GM12878 (cell line): ENCODE measurements around the gene AFMID.

Experiments
- BHLHE40 ChIP-seq, 2 experiments: fragments of 450-650 bp in 1 of 2; IDR thresholded peaks; 2 replicates each; pipeline ENCODE4 v1.6.1; 2011 to 2017; ENCODE audit warnings: low read depth in 2 of 2, borderline replicate concordance in 1 of 2, improper control_type of control experiment in 1 of 2, low read length in 1 of 2, mild to moderate bottlenecking in 1 of 2
- CTCF ChIP-seq, 3 experiments: IDR thresholded peaks in 2 of 3; conservative IDR thresholded peaks in 1 of 3; 2 replicates each; pipeline ENCODE4 v1.5.1; 2011; ENCODE audit warnings: low read depth in 3 of 3, low read length in 3 of 3, mild to moderate bottlenecking in 3 of 3, control low read depth in 2 of 3, moderate library complexity in 2 of 3, inconsistent platforms in 1 of 3, mixed read lengths in 1 of 3; ENCODE audit not compliant: control insufficient read depth in 2 of 3, insufficient read depth in 1 of 3; ENCODE audit errors: extremely low read depth in 1 of 3
- E2F4 ChIP-seq: IDR thresholded peaks from 2 replicates; pipeline ENCODE4 v1.6.1; 2012; ENCODE audit warnings: low read depth, low read length, improper control_type of control experiment
- EP300 ChIP-seq, 2 experiments: fragments of 150-350 bp in 1 of 2; IDR thresholded peaks; 2 replicates each; pipeline ENCODE4 v1.6.1; 2011 to 2012; ENCODE audit warnings: low read depth in 2 of 2, low read length in 2 of 2, borderline replicate concordance in 1 of 2, improper control_type of control experiment in 1 of 2, inconsistent platforms in 1 of 2; ENCODE audit not compliant: control insufficient read depth in 1 of 2
- MTA2 ChIP-seq: fragments of 450-650 bp; IDR thresholded peaks from 2 replicates; pipeline ENCODE4 v1.6.1; 2016; ENCODE audit warnings: low read depth, mild to moderate bottlenecking, moderate library complexity
- MYC ChIP-seq: IDR thresholded peaks from 2 replicates; pipeline ENCODE4 v1.6.1; 2011; ENCODE audit warnings: mild to moderate bottlenecking, low read length, moderate library complexity, inconsistent platforms; ENCODE audit not compliant: insufficient read depth, insufficient replicate concordance, insufficient read length, severe bottlenecking
- NKRF ChIP-seq: fragments of 450-650 bp; conservative IDR thresholded peaks from 2 replicates; pipeline ENCODE4 v1.6.1; 2017; ENCODE audit warnings: mild to moderate bottlenecking, moderate library complexity
- NRF1 ChIP-seq: conservative IDR thresholded peaks from 2 replicates; pipeline ENCODE4 v1.6.1; 2011; ENCODE audit warnings: mild to moderate bottlenecking, low read depth, low read length, improper control_type of control experiment
- PAX5 ChIP-seq: IDR thresholded peaks from 2 replicates; pipeline ENCODE4 v1.6.1; 2011; ENCODE audit warnings: low read depth, low read length, borderline replicate concordance
- POLR2A ChIP-seq: IDR thresholded peaks from 2 replicates; pipeline ENCODE4 v1.6.1; 2011; ENCODE audit warnings: low read depth, mild to moderate bottlenecking, low read length
- POLR2AphosphoS5 ChIP-seq: IDR thresholded peaks from 2 replicates; pipeline ENCODE4 v1.6.1; 2011; ENCODE audit warnings: mild to moderate bottlenecking, low read length, inconsistent platforms
- RAD51 ChIP-seq: fragments of 450-650 bp; IDR thresholded peaks from 2 replicates; pipeline ENCODE4 v1.6.1; 2016; ENCODE audit warnings: moderate library complexity, mild to moderate bottlenecking, inconsistent platforms
- RCOR1 ChIP-seq: conservative IDR thresholded peaks from 2 replicates; pipeline ENCODE4 v1.6.1; 2012; ENCODE audit warnings: low read depth, low read length, improper control_type of control experiment
- TF ChIP-seq, protein P1 (sequence below): fragments of 450-650 bp; IDR thresholded peaks from 2 replicates; pipeline ENCODE4 v1.6.1; 2016; ENCODE audit warnings: mild to moderate bottlenecking

DNA sequence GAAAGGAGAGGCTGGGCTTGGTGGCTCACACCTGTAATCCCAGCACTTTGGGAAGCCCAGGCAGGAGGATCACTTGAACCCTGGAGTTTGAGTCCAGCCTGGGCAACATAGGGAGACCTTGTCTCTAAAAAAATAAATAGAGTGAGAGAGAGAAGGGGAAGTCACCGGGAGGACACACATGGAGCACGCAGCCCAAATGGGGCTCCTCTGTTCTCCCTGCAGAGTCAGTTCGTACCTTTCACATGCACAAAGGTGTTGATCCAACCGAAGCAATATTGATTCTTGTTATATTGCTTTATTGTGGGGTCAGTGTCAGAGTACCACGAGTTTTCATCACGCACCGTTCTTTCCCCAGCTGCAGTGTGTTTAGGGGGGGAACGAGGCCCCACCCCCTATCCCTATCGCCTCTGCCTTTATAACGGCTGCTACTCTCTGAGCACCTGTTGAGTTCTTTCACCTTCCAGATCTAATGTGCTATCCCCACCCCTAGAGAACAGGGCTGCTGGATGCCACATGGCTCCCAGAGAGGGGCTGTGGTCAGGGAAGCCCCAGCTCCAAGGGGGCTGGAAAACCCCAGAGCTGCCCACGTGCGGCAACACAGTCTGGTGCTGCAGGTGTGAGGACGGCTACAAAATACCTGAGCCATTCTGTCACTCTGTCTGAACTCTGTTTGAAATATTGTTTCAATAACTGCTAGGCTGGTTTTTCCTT is 43.2 kb downstream of the AFMID start:
- TF ChIP-seq EP300 (IDR thresholded peaks at IDR 0.05; ENCODE audit: borderline replicate concordance in 1 of 2, control insufficient read depth in 1 of 2, low read depth in 2 of 2, low read length in 2 of 2) (no peak), RCOR1 (no peak), CTCF (IDR thresholded peaks at IDR 0.05 in 2 of 3, conservative IDR thresholded peaks at IDR 0.05 in 1 of 3; ENCODE audit: control insufficient read depth in 2 of 3, extremely low read depth in 1 of 3, insufficient read depth in 1 of 3, low read depth in 3 of 3, low read length in 3 of 3) (no peak), E2F4 (no peak), BHLHE40 (IDR thresholded peaks at IDR 0.05; ENCODE audit: borderline replicate concordance in 1 of 2, low read depth in 2 of 2, low read length in 1 of 2) (peak; percentile 48 to 63; a peak in 3 of 4 replicates), MYC (no peak), PAX5 (no peak), NRF1 (no peak), RAD51 (no peak), POLR2A (no peak), POLR2AphosphoS5 (no peak), MTA2 (no peak), NKRF (no peak)
- TF ChIP-seq, protein P1, sequence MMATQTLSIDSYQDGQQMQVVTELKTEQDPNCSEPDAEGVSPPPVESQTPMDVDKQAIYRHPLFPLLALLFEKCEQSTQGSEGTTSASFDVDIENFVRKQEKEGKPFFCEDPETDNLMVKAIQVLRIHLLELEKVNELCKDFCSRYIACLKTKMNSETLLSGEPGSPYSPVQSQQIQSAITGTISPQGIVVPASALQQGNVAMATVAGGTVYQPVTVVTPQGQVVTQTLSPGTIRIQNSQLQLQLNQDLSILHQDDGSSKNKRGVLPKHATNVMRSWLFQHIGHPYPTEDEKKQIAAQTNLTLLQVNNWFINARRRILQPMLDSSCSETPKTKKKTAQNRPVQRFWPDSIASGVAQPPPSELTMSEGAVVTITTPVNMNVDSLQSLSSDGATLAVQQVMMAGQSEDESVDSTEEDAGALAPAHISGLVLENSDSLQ = no peak
